Vagina (tissue), 2 donors: ENCODE data around the gene RPS6KC1.

Source experiments
- POLR2AphosphoS5 ChIP-seq, 2 donors: sonication (generic); formaldehyde crosslinking; IDR thresholded peaks; one replicate each; pipeline ENCODE4 v1.9.0; 2017; ENCODE audit warnings: antibody characterized with exemption in 2 of 2, mild to moderate bottlenecking in 2 of 2, low read depth in 1 of 2; ENCODE audit not compliant: insufficient read depth in 1 of 2
- TF ChIP-seq, protein P1 (sequence below), 3 experiments: fragments of 450-650 bp in 2 of 3; fragments of 200-600 bp in 1 of 3; sonication (generic) in 1 of 3; IDR thresholded peaks; one replicate each; pipeline ENCODE4 v1.5.1; 2017 to 2019; ENCODE audit warnings: antibody characterized with exemption in 3 of 3, mild to moderate bottlenecking in 2 of 3, moderate library complexity in 2 of 3

DNA sequence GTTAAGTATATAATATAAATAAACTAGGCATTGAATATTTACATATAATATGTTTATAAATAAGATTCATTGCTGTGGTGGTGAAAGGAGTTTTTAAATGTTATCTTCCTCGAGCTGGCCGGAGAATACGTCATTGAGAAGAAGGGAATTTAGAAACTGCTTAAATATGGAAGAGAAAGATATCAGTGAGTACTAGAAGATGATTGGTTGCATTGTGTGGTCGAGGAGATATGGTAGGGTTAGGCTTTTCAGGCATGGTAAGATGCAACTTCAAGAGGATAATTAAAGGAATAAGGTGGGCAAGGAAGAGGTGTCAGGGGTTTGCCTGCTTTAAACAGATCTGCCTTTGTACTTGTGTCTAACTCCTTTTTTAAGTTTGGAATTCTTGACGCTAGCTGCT, 73.5 kb downstream of the RPS6KC1 start:
- TF ChIP-seq, protein P1, sequence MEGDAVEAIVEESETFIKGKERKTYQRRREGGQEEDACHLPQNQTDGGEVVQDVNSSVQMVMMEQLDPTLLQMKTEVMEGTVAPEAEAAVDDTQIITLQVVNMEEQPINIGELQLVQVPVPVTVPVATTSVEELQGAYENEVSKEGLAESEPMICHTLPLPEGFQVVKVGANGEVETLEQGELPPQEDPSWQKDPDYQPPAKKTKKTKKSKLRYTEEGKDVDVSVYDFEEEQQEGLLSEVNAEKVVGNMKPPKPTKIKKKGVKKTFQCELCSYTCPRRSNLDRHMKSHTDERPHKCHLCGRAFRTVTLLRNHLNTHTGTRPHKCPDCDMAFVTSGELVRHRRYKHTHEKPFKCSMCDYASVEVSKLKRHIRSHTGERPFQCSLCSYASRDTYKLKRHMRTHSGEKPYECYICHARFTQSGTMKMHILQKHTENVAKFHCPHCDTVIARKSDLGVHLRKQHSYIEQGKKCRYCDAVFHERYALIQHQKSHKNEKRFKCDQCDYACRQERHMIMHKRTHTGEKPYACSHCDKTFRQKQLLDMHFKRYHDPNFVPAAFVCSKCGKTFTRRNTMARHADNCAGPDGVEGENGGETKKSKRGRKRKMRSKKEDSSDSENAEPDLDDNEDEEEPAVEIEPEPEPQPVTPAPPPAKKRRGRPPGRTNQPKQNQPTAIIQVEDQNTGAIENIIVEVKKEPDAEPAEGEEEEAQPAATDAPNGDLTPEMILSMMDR (IDR thresholded peaks at IDR 0.05), result no peak
- TF ChIP-seq POLR2AphosphoS5 (IDR thresholded peaks at IDR 0.05; ENCODE audit: insufficient read depth in 1 of 2, low read depth in 1 of 2), result no peak
